Parietal lobe (tissue), 1 donor: ENCODE measurements around the gene OMP. TPM values are rescaled to one million over a fixed set of nuclear protein-coding genes. Genes with fewer than 3 reads are reported as not detected.

Source experiments
- total RNA-seq: library from RNA; depleted of rRNA; stranded (reverse); fragments of >200 nt; gene quantifications from one replicate; pipeline ENCODE4 v1.2.3, GENCODE V29; 2014

OMP gene, protein sequence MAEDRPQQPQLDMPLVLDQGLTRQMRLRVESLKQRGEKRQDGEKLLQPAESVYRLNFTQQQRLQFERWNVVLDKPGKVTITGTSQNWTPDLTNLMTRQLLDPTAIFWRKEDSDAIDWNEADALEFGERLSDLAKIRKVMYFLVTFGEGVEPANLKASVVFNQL
- 3.4 TPM for total RNA-seq

GRCh38 chr11:77102246-77103210 is at the start of gene OMP:
TSS of gene OMP (plus strand) at chr11:77102840. CDS start at chr11:77102840, 0 bp downstream.

GRCh38 chr11:77066229-77067042 is 36.2 kb upstream of the OMP start, which contains the start of gene CAPN5:
TSS of gene CAPN5 (plus strand) at chr11:77066971. CDS start at chr11:77084887, 17,916 bp downstream.

GRCh38 chr11:77127920-77128691 is 25.5 kb downstream of the OMP start, which contains the start of gene MYO7A:
TSS of gene MYO7A (plus strand) at chr11:77128246. CDS start at chr11:77130635, 2,389 bp downstream.

Other genes with a start within 250 kb of the OMP start
- 26.3 TPM for gene ACER3, start 241.9 kb upstream of the OMP start, total RNA-seq
- gene B3GNT6, start 68.4 kb upstream of the OMP start, total RNA-seq: not detected
- gene CAPN5, start 35.9 kb upstream of the OMP start, total RNA-seq: 27.5 TPM
- gene MYO7A, start 25.4 kb downstream of the OMP start, total RNA-seq: 1.6 TPM
- gene GDPD4, start 198.8 kb downstream of the OMP start, total RNA-seq: not detected